GM19468 (cell line): ENCODE results near the gene LBHD2.
"Not testable (repeated sequence)": the region's sequence is repeated elsewhere in the genome, so short reads cannot be mapped to it uniquely, and the experiment has no call there.

ENCODE experiments used
- ATAC-seq: cut with Tn5 transposase; IDR thresholded peaks from one replicate; pipeline ENCODE4 v1.9.1; 2021; ENCODE audit warnings: mild to moderate bottlenecking, moderate library complexity, moderate number of reproducible peaks; ENCODE audit not compliant: unreplicated experiment; ENCODE audit errors: extremely low read depth

LBHD2 gene

GRCh38 chr14:103116636-103117035 lies 32.6 kb downstream of the LBHD2 start:
- no peak for ATAC-seq

GRCh38 chr14:103117499-103117898 lies 33.5 kb downstream of the LBHD2 start:
- not testable (repeated sequence) for ATAC-seq

GRCh38 chr14:103118018-103118662 lies 34.1 kb downstream of the LBHD2 start:
- ATAC-seq: no peak

GRCh38 chr14:103118663-103119404 lies 34.8 kb downstream of the LBHD2 start:
- ATAC-seq: no peak

GRCh38 chr14:103119527-103119926 lies 35.5 kb downstream of the LBHD2 start:
- ATAC-seq: not testable (repeated sequence)

- no peak for ATAC-seq
Observed at GRCh38 chr14:103121121-103121845, 37.3 kb downstream of the LBHD2 start.

GRCh38 chr14:103121846-103122584 lies 38.0 kb downstream of the LBHD2 start:
- ATAC-seq: no peak

- ATAC-seq: no peak
Observed at GRCh38 chr14:103122585-103122946, 38.6 kb downstream of the LBHD2 start.

GRCh38 chr14:103122947-103123633 lies 39.1 kb downstream of the LBHD2 start, which contains the start of gene TNFAIP2:
TSS of gene TNFAIP2 (plus strand) at chr14:103123461. CDS start at chr14:103126458, 2,997 bp downstream.
- ATAC-seq: no peak

GRCh38 chr14:103123634-103124500 lies 39.9 kb downstream of the LBHD2 start:
- no peak for ATAC-seq

GRCh38 chr14:103124501-103125001 lies 40.5 kb downstream of the LBHD2 start:
- no peak for ATAC-seq

- ATAC-seq: no peak
Observed at GRCh38 chr14:103125098-103126070, 41.4 kb downstream of the LBHD2 start.

- ATAC-seq: no peak
Observed at GRCh38 chr14:103126088-103126872, 42.3 kb downstream of the LBHD2 start.

- no peak for ATAC-seq
Observed at GRCh38 chr14:103126873-103127304, 42.9 kb downstream of the LBHD2 start.

GRCh38 chr14:103127356-103127755 lies 43.3 kb downstream of the LBHD2 start:
- ATAC-seq: no peak

GRCh38 chr14:103127861-103128598 lies 44.0 kb downstream of the LBHD2 start:
- ATAC-seq: no peak
